Activated CD4-positive, alpha-beta T cell treated with anti-CD3 and anti-CD28 coated beads, Interleukin-2, Interleukin-6, amounts not matched to agents 100 ng/mL and 50 ng/mL, durations not matched to agents 16 hours and 8 hours (primary cell): ENCODE measurements around the gene AOAH.

ENCODE experiments used
- DNase-seq: peaks from one replicate; pipeline ENCODE4 v3.0.0-alpha.2; 2020

The AOAH gene

DNA sequence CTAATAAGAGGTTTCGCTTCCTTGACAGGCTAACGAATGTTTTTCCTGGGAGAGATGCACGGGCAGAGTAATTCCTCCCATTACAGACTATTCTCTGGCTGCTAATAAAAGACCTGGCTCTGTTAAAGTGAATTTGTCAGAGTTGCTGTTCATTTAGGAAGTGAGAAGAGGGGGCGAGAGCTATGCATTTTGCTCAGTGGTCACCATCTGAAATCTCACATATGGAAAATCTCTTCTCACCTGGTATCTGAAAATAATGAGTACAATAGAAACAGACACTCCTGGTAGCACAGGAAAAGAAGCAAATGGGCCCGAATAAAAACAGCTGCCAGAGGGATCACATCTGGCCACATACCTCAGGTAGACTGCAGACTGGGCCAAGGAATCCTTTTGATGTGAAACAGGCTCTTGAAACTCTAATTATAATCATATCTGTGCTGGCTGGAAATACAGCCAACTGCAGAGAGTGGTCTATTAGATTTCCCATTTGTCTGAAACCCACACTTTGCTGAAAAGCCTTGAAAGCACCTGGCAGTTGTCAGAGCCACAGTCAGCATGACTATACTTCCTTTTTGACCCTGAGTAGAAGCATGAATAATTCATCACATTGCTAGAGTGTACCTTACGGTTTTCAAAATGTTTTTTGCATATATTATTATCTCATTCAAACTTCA, 33.6 kb downstream of the AOAH start:
- DNase-seq, result no peak

DNA sequence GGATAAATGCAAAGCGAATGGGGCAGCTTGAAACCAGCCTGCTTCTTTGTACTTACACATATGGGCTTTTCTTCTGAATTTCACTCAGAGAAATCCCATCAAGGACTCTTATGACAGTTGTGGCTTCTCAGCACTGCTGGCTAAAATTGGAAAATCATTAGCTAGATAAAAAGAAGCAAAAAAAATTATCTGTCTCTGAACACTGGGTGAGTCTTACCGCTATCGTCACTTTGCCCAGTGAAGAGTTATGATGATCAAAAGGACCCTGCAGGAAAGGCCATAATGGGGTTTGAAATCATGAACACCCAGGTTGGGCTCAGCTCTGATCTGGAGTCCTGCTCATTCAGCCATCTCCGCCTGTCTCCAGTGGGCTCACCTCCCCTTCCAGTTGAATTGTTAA, 34.3 kb downstream of the AOAH start:
- DNase-seq, result no peak

DNA sequence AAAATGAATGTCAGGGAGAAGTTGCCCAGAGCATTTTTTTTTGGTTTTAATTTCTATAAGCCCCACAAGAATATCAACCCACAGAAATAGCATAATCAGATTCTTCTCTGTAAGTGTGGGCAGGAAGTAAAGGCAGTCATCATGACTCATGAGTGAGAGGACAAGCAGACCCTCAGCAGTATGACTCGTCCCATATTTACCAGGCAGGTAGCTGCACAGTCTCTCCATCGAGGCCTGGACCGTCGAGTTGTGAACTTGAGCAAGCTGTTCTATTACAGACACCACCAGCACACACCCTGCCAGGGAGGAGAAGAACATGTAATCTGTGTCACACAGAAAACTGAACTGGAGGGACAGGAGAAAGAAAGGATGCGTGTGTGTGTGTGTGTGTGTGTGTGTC, 37.8 kb downstream of the AOAH start:
- DNase-seq, result peak; percentile 82

DNA sequence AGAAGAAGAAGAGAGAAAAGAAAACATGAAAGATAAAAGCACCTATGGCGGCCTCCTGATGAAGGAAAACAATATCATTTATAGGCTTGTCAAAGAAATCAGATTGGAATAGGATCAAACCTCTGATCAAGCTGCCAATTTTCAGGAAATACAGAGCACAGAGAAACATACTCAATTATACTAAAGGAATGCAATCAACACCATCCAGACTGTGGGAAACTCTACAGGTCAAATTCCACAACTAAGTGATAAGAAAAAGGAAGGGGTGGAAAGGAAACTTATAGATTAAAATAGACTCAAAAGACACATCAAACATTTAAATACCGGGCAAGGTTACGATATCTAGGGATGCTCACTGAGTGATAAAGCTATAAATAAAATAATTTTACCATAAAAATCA, 39.3 kb downstream of the AOAH start:
- DNase-seq, result no peak

DNA sequence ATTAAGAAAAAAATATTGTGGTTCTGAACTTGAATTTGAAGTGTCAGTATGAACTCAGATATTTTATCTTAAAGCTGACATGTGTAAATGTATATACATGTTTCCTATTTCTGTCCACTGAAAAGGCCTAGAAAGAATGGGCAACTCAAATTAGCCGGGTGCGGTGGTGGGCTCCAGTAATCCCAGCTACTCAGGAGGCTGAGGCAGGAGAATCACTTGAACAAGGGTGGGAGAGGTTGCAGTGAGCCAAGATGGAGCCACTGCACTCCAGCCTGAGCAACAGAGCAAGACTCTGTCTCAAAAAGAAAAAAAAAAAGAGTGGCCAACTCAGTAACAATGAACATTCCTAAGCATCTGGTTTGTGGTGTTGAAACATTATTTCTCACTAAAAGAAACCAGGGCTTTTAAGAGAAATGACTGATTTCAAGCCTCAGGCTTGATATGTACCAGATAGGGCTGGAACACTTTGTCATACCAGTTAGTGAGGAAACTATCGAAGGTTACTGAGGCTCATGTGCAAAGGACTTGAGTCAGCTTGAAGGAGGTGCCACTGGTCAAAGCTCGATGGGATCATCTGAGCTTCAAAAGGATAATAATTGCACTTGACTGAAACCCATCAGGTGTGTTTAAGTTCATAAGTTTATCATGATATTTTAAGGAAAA, 40.5 kb downstream of the AOAH start:
- DNase-seq, result peak; percentile 87

DNA sequence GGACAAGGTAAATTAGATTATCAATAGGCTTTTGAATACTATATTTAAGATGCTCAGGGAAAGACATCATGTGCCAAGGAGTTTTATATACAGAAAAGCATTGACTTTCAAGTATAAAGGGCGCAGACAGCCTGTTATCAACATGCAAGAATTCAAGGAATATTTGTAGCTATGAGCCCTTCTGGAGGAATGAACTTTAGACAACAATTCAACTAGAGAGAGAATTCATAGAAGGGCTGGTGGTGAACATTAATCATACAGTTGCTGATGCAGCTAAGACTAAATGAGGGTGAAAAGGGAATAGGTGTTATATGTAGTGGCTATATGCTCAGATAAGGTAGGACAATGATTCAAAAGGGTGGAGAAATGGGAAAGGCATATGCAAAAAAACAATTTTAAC, 41.2 kb downstream of the AOAH start:
- no peak for DNase-seq

DNA sequence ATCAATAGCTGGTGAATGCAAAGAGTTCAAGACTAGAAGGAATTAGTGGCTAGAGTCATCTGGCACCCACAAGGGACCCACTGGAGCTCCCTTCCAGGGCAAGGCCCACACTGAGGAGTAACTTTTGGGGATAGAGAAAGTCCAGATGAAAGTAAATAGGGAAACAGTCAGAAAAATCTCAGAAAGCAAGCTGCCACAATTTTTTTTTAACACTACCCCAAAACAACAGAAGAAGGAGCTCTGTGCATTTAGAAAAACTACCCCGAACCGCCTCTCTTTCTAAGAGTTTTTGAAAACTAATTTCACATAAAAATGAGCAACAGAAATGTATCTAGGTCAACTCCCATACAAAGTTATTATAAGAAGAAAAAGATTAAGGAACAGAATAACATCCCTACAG, 42.2 kb downstream of the AOAH start:
- DNase-seq, result no peak

DNA sequence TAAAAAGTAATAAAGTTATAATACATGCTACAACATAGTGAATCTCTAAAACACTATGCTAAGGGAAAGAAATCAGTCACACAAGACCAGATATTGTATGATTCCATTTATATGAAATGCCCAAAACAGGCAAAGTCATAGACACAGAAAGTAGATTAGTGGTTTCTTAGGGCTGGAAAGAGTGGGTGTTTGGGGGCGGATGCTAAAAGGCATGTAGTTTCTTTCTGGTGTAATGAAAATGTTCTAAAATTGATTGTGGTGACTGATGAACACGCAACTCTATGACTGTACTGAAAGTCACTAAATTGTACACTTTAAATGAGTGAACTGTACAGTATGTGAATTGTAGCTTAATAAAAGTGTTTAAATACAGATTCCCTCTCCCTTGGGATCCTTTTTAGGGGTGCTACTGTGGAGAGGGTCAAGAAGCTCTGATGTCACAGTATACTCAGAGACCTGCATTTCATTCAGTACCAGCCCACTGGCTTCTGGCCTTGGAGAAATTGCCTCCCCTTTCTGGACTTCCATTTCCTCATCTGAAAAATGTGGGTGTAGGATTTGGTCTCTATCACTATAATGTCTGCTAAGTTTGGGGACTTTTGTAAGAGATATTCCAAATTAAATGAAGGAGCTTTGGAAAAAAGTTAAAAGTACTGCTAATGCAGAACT, 46.4 kb downstream of the AOAH start:
- peak; percentile 77 for DNase-seq

DNA sequence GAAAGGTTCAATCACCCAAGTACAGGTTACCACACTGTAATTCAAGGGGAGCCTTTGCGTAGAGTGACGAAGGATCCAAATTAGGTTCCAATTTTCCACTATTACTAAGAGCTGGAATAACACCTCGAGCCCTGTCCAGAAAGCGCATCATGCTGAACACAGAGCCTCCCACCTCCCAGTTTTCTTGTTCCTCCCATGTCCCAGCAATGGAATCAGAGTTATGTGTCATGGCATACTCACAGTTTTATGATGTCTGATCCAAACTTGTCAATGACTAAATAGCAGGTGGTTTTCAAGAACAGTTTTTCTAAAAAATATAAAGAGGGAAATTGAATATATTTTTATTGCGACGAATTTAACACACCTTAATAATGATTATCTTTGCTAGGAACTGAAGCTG, 50.6 kb downstream of the AOAH start:
- DNase-seq, result no peak

DNA sequence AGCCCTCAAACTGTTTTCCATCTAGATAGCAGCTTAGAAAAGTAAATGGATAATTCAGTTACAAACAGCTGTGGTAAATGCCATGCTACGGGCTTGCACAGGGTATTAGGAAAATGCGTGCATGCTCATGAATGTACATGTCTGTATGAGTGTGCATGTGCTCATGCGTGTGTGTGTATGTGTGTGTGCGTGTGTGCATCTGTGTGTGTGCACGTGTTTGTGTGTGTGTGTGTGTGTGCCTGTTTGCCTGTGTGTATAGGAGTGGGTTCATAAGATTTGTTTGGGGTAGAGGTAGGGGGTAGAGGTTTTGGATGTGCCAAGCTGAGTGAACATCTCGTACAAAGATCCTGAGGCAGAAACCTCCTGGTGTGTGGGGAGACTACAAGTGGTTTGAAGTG, 52.9 kb downstream of the AOAH start:
- no peak for DNase-seq

DNA sequence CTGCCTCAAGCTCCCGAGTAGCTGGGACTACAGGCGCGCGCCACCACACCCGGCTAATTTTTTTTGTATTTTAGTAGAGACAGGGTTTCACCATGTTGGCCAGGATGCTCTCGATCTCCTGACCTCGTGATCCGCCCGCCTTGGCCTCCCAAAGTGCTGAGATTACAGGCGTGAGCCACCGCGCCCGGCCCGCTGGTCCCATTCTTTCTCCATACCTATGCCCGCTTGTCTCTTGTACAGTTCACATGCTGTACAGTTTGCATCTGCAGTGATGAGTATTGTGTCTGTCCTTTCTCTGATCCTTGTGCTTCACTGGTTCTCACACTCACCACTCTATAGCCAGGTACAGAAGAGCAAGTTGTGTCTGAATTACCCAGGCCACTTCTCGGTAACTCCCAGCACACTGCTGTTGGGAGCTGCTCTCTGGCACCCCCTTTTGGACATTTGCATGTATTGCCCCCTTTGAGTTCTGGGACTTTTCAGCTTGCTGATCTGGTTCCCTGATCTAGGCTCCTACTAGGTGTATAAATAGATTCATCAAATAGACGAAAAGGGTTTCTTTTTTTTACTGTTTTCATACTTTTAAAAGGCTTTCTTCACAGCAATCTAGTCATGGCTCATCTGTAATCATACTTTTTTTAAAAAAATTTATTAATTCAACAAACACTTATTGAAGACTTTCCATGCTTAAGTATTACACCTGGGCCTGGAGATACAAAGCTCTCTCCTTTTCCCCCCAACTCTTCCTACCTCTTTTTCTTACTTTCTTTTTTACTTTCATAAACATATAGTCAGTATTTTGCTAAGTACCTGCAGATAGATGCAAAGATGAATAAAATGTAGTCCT, 53.5 kb downstream of the AOAH start:
- DNase-seq, result peak; percentile 83

DNA sequence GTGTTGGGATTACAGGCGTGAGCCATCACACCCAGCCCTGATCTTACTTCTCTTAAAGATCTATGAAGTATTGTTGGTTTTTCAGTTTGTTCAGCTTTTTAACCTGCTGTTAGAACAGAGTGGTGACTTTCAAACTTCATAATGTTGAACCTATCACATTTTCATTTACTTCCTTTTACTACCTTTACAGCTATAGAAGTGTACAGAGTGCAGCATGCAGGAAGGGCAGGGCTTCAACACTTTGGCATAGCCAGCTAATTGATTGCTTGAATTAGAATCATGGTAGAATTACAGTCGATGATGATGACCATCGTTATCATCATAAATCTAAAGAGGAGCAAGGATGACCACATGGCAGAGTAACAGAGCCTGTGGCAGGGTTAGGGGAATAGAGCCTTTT, 55.5 kb downstream of the AOAH start:
- no peak for DNase-seq

DNA sequence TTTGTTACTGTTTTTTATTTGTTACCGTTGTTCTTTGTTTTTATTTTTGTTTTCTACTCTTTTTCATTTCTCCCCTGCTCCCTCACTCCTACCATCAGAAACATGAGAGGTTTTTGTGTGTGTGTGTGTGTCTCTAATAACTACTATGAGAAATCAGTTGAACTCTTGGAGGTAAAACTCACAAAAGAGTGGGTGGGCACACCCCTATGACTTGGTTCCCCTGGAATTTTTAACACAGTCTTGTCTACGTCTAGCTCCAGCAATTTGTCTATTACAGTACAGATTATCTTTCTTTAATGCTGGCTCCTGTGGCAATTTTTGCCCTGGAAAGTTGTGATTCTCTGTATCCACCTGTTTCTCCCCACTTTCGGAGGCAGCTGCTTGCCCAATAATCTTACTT, 56.2 kb downstream of the AOAH start:
- no peak for DNase-seq

DNA sequence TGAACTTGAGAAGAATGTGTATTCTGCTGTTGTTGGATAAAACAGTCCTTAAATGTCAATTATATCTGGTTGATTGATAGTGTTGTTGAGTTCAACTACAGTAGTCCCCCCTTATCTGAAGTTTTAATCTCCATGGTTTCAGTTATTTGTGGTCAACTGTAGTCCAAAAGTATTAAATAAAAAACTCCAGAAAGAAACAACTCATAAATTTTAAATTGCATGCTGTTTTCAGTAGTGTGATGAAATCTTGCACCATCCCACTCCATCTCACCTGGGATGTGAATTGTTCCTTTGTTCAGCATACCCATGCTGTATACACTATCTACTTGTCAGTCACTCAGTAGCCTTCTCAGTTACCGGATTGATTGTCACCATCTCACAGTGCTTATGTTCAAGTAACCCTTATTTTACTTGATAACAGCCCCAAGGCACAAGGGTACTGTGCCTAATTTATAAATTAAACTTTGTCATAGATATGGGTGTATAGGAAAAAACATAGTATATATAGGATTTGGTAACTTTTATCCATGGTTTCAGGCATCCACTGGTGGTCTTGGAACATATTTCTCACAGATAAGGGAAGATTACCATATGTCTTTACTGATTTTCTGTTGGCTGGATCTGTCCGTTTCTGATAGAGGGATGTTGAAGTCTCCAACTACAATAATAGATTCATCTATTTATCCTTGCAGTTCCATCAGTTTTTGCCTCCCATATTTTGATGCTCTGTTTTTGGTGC, 57.1 kb downstream of the AOAH start:
- no peak for DNase-seq

DNA sequence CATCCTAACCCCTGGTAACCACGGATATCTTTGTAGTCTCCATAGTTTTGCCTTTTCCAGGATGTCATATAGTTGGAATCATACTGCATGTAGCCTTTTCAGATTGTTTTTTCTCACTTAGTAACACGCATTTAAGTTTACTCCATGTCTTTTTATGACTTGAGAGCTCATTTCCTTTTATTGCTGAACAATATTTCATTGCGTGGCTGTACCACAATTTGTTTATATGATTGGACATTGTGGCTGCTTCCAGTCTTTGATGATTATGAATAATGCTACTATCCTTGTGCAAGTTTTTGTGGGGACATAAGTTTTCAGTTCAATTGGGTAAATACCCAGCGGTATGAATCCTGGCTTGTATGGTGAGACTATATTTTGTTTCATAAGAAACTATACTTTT, 60.8 kb downstream of the AOAH start:
- no peak for DNase-seq

DNA sequence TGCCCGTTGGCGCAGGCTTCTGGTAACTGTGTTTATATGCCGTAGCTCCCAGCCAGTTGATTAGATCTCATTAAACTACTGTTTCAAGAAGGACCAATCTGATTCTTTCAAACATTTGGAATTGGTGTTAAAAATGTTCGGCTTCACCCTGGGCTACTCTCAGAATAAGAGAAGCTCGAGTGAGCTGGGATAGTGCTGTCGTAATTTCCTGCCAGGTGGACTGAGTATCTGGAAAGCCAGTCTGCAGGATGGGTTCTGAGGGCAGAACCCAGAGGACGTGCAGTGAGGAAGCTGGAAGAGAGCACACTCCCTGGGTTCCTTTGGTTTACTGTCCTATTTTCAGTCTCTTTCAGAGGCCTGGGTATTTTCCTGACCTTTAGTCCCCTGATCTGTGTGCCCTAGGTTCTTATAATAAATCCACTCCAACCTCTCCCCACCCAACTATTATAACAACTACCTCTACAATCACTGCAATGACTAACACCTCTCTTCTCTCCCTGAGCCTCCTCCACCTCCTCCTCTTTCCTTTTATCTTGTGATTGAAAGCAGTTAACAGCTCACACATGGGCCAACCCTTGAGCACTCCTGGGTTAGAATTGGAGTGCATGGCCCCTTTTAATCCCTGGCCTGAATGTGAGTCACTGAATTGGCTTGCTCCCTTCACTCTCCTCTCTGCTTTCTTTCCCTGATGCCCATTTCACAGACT, 63.0 kb downstream of the AOAH start:
- DNase-seq, result no peak

DNA sequence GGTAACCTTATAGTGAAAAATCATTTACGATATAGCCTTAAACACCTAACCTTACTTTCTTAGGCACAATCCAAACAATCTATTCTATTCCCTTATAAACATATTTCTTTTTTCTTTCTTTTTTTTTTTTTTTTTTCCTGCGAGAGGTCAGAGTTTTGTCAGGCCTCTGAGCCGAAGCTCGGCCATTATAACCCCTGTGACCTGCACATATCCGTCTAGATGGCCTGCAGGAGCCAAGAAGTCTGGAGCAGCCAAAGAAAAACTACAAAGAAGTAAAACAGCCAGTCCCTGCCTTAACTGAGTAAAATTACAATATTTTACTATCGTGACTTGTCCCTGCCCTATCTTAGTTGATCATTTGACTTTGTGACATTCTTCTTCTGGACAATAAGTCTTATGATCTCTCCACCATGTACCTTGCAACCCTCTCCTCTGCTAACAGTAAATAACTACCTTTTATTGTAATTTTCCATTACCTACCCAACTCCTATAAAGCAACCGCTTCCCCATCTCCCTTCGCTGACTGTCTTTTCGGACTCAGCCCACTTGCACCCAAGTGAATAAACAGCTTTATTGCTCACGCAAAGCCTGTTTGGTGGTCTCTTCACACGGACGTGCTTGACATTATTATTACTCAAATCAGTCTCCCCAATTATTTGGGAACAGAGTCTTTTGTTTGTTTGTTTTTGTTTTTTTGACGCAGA, 64.5 kb downstream of the AOAH start:
- no peak for DNase-seq

DNA sequence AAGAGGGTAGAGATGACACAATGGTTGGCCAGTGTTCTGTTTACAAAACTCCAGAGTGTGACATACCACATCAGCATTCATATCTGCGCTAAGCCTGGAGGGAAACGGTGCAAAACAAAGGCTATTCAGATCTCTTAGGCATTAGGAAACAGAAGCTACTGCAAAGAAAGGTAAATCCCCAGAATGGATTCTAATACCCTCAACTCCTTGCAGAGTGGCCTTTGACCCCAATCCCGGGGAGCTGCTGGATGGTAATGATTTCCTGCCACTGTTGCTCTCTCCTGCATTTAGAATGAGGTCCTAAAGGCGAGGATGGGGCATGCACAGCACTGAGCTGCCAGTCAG, 65.2 kb downstream of the AOAH start:
- DNase-seq, result no peak

DNA sequence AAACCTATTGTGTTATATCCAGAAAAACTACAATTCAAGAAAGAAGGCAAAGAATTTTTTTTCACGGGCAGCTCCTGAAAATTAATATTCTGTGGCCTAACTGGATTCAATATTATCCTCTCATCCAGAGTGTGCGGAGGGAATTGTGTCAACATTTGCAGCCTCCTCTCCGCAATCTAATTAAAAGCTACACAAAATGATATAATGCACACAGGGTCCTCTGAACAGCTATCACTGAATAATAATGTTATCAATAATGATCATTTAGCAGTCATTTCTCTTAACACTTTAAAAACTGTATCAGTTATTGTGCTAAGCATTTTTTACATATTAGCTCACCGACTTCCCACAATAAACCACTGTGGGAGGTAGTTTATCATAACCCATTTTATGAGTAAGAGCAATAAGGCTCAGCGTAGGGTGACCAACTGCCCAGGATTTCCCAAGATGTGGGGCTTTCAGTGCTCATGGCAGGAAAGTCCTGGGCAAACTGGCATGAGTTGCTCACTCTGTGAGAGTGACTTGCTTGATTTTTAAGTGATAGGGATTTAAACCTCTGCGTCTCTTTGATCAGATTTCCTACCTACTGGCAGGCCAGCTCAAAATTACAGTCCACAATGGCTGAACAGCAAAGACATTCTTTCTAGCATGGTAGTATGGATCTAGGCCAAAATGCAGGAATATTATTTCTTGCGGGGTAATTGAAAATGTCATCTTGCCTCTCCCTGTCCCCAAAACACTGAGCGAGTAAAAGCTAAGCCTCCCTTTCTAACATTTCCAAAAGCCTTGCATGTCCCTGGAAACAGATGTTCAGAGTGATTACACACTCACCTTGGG, 65.7 kb downstream of the AOAH start:
- DNase-seq, result no peak

DNA sequence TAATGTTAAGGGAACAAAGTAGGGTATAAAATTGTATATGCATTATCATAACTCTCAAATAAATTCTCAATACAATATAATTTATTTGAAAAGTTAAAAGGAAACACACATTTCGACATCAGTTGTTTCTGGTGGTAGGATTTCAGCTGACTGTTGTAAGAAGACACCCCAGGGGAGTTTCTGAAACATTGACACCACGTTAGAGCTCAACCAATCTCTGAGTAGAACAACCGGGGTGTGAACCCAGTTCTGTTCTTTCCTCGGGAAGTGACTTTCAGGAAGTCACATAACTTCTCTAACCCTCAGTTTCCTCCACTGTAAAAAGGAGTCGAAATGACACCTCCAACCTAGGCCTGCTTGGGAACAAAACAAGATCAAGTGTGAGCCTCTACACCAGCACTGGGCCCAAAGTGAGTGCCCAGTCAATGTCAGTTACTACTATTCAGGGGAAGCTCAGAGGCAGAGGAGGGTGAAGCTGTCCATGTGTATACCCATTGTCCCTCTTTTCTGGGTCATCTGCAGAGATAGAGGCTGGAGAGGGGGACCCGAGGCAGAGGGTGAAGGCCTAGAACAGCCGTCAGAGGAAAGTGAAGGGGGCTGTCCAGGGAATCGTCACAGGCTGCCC, 67.1 kb downstream of the AOAH start:
- DNase-seq, result no peak
